Measurements from ENCODE around the gene TAS2R43.
"Not testable (repeated sequence)": the region's sequence is repeated elsewhere in the genome, so short reads cannot be mapped to it uniquely, and the experiment has no call there.

DNA sequence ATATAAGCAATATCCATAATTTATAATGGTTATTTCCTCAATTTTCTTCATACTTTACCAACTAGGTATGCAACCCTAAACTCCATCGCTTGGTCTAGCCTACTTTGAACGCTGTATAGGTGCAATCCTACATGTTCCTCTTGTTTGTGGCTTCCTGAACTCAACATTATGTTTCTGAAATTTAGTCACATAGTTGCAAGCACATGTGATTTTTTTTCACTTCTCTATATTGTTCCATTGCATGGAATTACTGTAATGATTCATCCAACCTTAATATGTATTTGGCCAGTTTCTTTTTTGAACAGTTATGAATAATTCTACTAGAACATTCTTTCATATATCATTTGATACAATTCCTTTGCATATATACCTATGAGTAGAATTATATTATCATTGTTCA is 2.8 kb upstream of the TAS2R43 start:
- not testable (repeated sequence) for TF ChIP-seq CTCF (conservative IDR thresholded peaks at IDR 0.05 in 1 of 2, IDR thresholded peaks at IDR 0.05 in 1 of 2; ENCODE audit: extremely low read depth in 1 of 2, insufficient read depth in 1 of 2, low read depth in 1 of 2, low read length in 2 of 2); EZH2 (IDR thresholded peaks at IDR 0.05; ENCODE audit: borderline replicate concordance, low read length)
